ENCODE measurements around the gene KRTAP5-11.
A peak's percentile ranks its signal among the peaks of the same experiment; 100 is the strongest.
"Not testable (repeated sequence)": the region's sequence is repeated elsewhere in the genome, so short reads cannot be mapped to it uniquely, and the experiment has no call there.

KRTAP5-11 gene

GRCh38 chr11:71576688-71577465 lies 5.8 kb downstream of the KRTAP5-11 start:
- not testable (repeated sequence) for H3K9me3 ChIP-seq (ENCODE audit: control insufficient read depth, low read length); H3K36me3 ChIP-seq (ENCODE audit: control insufficient read depth in 1 of 2, insufficient read depth in 2 of 2, low read depth in 1 of 2, low read length in 2 of 2)

GRCh38 chr11:71575723-71576424 lies 6.8 kb downstream of the KRTAP5-11 start:
- peaks cover 18 to 64% of the 10 kb centered on the region in 2 experiments for H3K27me3 ChIP-seq (ENCODE audit: control insufficient read depth in 1 of 2, insufficient read depth in 1 of 2, low read length in 2 of 2)
- H3K36me3 ChIP-seq (ENCODE audit: control insufficient read depth in 1 of 2, insufficient read depth in 2 of 2, low read depth in 1 of 2, low read length in 2 of 2): no peaks in the 10 kb centered on the region
- H2BK15ac ChIP-seq (ENCODE audit: low read depth, poor library complexity, severe bottlenecking): no peak overlapping the region
- no peak overlapping the region for H3K4ac ChIP-seq (ENCODE audit: low read depth in 1 of 2, low read length in 2 of 2)
- no peak overlapping the region for H3K4me2 ChIP-seq (ENCODE audit: low read length, poor library complexity, severe bottlenecking)
- H2BK120ac ChIP-seq (ENCODE audit: low read depth, low read length): no peak overlapping the region
- no peak overlapping the region for H2BK12ac ChIP-seq (ENCODE audit: low read length in 2 of 2)
- 63% methylated on average over 2 of the region's 4 CpGs for whole genome bisulfite sequencing
- no peaks in the 10 kb centered on the region for H3K4me1 ChIP-seq (ENCODE audit: control insufficient read depth, insufficient read depth, low read depth, low read length)
- H3K9ac ChIP-seq (ENCODE audit: low read length): no peak overlapping the region
- H4K91ac ChIP-seq (ENCODE audit: low read length): no peak overlapping the region
- H2AK5ac ChIP-seq (ENCODE audit: low read length, severe bottlenecking): no peak overlapping the region
- DNase-seq: no peak
- H3K14ac ChIP-seq (ENCODE audit: low read length in 2 of 2): no peak overlapping the region
- H3K79me1 ChIP-seq (replicated peaks; ENCODE audit: low read length, poor library complexity, severe bottlenecking): no peaks in the 10 kb centered on the region
- H3K4me3 ChIP-seq (ENCODE audit: insufficient read depth in 1 of 2, low read depth in 1 of 2, low read length in 2 of 2): no peak overlapping the region
- H2AFZ ChIP-seq (ENCODE audit: low read depth, low read length): no peak overlapping the region
- H3K18ac ChIP-seq (ENCODE audit: low read depth in 1 of 2, low read length in 2 of 2): no peak overlapping the region
- H3K23ac ChIP-seq (ENCODE audit: low read length in 2 of 2): no peak overlapping the region
- no peak overlapping the region for H3K27ac ChIP-seq (ENCODE audit: low read length, poor library complexity, severe bottlenecking)
- no peak overlapping the region for H4K8ac ChIP-seq (ENCODE audit: low read length)
- H3K9me3 ChIP-seq (ENCODE audit: control insufficient read depth, low read length): no peaks in the 10 kb centered on the region
- H2BK5ac ChIP-seq (ENCODE audit: low read depth, low read length, poor library complexity, severe bottlenecking): no peak overlapping the region

More at GRCh38 chr11:71576688-71577465, 5.8 kb downstream of the KRTAP5-11 start:
- not testable (repeated sequence) for H3K23ac ChIP-seq (ENCODE audit: low read length in 2 of 2); H2BK12ac ChIP-seq (ENCODE audit: low read length in 2 of 2); H3K27ac ChIP-seq (ENCODE audit: low read length, poor library complexity, severe bottlenecking); H2AFZ ChIP-seq (ENCODE audit: low read depth, low read length); H4K8ac ChIP-seq (ENCODE audit: low read length); H3K79me1 ChIP-seq (replicated peaks; ENCODE audit: low read length, poor library complexity, severe bottlenecking); H2AK5ac ChIP-seq (ENCODE audit: low read length, severe bottlenecking); H3K4me1 ChIP-seq (ENCODE audit: control insufficient read depth, insufficient read depth, low read depth, low read length); H2BK15ac ChIP-seq (ENCODE audit: low read depth, poor library complexity, severe bottlenecking); H3K14ac ChIP-seq (ENCODE audit: low read length in 2 of 2); H3K18ac ChIP-seq (ENCODE audit: low read depth in 1 of 2, low read length in 2 of 2); DNase-seq; H3K4ac ChIP-seq (ENCODE audit: low read depth in 1 of 2, low read length in 2 of 2); H2BK120ac ChIP-seq (ENCODE audit: low read depth, low read length); H3K9ac ChIP-seq (ENCODE audit: low read length); H4K91ac ChIP-seq (ENCODE audit: low read length); H3K4me3 ChIP-seq (ENCODE audit: insufficient read depth in 1 of 2, low read depth in 1 of 2, low read length in 2 of 2); H3K4me2 ChIP-seq (ENCODE audit: low read length, poor library complexity, severe bottlenecking); H2BK5ac ChIP-seq (ENCODE audit: low read depth, low read length, poor library complexity, severe bottlenecking)
- peaks cover 18 to 65% of the 10 kb centered on the region in 2 experiments for H3K27me3 ChIP-seq (ENCODE audit: control insufficient read depth in 1 of 2, insufficient read depth in 1 of 2, low read length in 2 of 2)
- 90% methylated on average over 36 of the region's 41 CpGs for WGBS

- H3K18ac ChIP-seq (ENCODE audit: low read depth in 1 of 2, low read length in 2 of 2): no peak overlapping the region
- no peak overlapping the region for H3K27ac ChIP-seq (ENCODE audit: low read length, poor library complexity, severe bottlenecking)
- no peak overlapping the region for H2BK15ac ChIP-seq (ENCODE audit: low read depth, poor library complexity, severe bottlenecking)
- DNase-seq: no peak
- no peak overlapping the region for H2BK12ac ChIP-seq (ENCODE audit: low read length in 2 of 2)
- H3K36me3 ChIP-seq (ENCODE audit: control insufficient read depth in 1 of 2, insufficient read depth in 2 of 2, low read depth in 1 of 2, low read length in 2 of 2): no peaks in the 10 kb centered on the region
- H3K4me3 ChIP-seq (ENCODE audit: insufficient read depth in 1 of 2, low read depth in 1 of 2, low read length in 2 of 2): no peak overlapping the region
- no peak overlapping the region for H3K4me2 ChIP-seq (ENCODE audit: low read length, poor library complexity, severe bottlenecking)
- H4K91ac ChIP-seq (ENCODE audit: low read length): no peak overlapping the region
- H3K14ac ChIP-seq (ENCODE audit: low read length in 2 of 2): no peak overlapping the region
- 61% methylated on average over 3 of the region's 5 CpGs for WGBS
- H4K8ac ChIP-seq (ENCODE audit: low read length): no peak overlapping the region
- no peaks in the 10 kb centered on the region for H3K9me3 ChIP-seq (ENCODE audit: control insufficient read depth, low read length)
- H3K4ac ChIP-seq (ENCODE audit: low read depth in 1 of 2, low read length in 2 of 2): no peak overlapping the region
- H3K9ac ChIP-seq (ENCODE audit: low read length): no peak overlapping the region
- no peaks in the 10 kb centered on the region for H3K79me1 ChIP-seq (replicated peaks; ENCODE audit: low read length, poor library complexity, severe bottlenecking)
- H2BK5ac ChIP-seq (ENCODE audit: low read depth, low read length, poor library complexity, severe bottlenecking): no peak overlapping the region
- H3K23ac ChIP-seq (ENCODE audit: low read length in 2 of 2): no peak overlapping the region
- no peaks in the 10 kb centered on the region for H3K4me1 ChIP-seq (ENCODE audit: control insufficient read depth, insufficient read depth, low read depth, low read length)
- peaks cover 12 to 69% of the 10 kb centered on the region in 2 experiments for H3K27me3 ChIP-seq (ENCODE audit: control insufficient read depth in 1 of 2, insufficient read depth in 1 of 2, low read length in 2 of 2)
- H2BK120ac ChIP-seq (ENCODE audit: low read depth, low read length): no peak overlapping the region
- H2AFZ ChIP-seq (ENCODE audit: low read depth, low read length): no peak overlapping the region
- H2AK5ac ChIP-seq (ENCODE audit: low read length, severe bottlenecking): no peak overlapping the region
Observed at GRCh38 chr11:71574418-71574817, 8.3 kb downstream of the KRTAP5-11 start.

GRCh38 chr11:71572811-71573210 lies 9.9 kb downstream of the KRTAP5-11 start:
- Histone ChIP-seq H3K9me3 (ENCODE audit: control insufficient read depth, low read length) (no peaks in the 10 kb centered on the region), H3K36me3 (ENCODE audit: control insufficient read depth in 1 of 2, insufficient read depth in 2 of 2, low read depth in 1 of 2, low read length in 2 of 2) (no peaks in the 10 kb centered on the region)
- 81% methylated on average over 8 of the region's 11 CpGs for WGBS

More at GRCh38 chr11:71572811-71573210, 9.9 kb downstream of the KRTAP5-11 start:
- Histone ChIP-seq H3K27ac (ENCODE audit: low read length, poor library complexity, severe bottlenecking) (no peak overlapping the region), H3K4me2 (ENCODE audit: low read length, poor library complexity, severe bottlenecking) (no peak overlapping the region), H2BK15ac (ENCODE audit: low read depth, poor library complexity, severe bottlenecking) (no peak overlapping the region), H3K9ac (ENCODE audit: low read length) (no peak overlapping the region), H3K14ac (ENCODE audit: low read length in 2 of 2) (no peak overlapping the region), H3K18ac (ENCODE audit: low read depth in 1 of 2, low read length in 2 of 2) (no peak overlapping the region), H3K23ac (ENCODE audit: low read length in 2 of 2) (peak overlapping the region in 1 of 2 experiments; percentile 3), H3K4me3 (ENCODE audit: insufficient read depth in 1 of 2, low read depth in 1 of 2, low read length in 2 of 2) (no peak overlapping the region), H2BK12ac (ENCODE audit: low read length in 2 of 2) (no peak overlapping the region), H2AK5ac (ENCODE audit: low read length, severe bottlenecking) (no peak overlapping the region), H4K8ac (ENCODE audit: low read length) (no peak overlapping the region), H2AFZ (ENCODE audit: low read depth, low read length) (no peak overlapping the region), H2BK120ac (ENCODE audit: low read depth, low read length) (no peak overlapping the region), H3K4ac (ENCODE audit: low read depth in 1 of 2, low read length in 2 of 2) (no peak overlapping the region), H4K91ac (ENCODE audit: low read length) (no peak overlapping the region), H3K27me3 (ENCODE audit: control insufficient read depth in 1 of 2, insufficient read depth in 1 of 2, low read length in 2 of 2) (peaks cover 22 to 65% of the 10 kb centered on the region in 2 experiments), H2BK5ac (ENCODE audit: low read depth, low read length, poor library complexity, severe bottlenecking) (no peak overlapping the region), H3K79me1 (replicated peaks; ENCODE audit: low read length, poor library complexity, severe bottlenecking) (no peaks in the 10 kb centered on the region), H3K4me1 (ENCODE audit: control insufficient read depth, insufficient read depth, low read depth, low read length) (no peaks in the 10 kb centered on the region)
- DNase-seq: no peak
